ENCODE results near the gene TRMT61B. TPM values are rescaled to one million over a fixed set of nuclear protein-coding genes. Genes with fewer than 3 reads are reported as not detected.

TRMT61B gene
- total RNA-seq, 4 donors from 2014 or later: 1.4 to 7.0 (median 6.0) TPM; not detected in 1

GRCh38 chr2:28871620-28872019 lies 1.5 kb upstream of the TRMT61B start:
- no peaks in the 10 kb centered on the region for H3K9me3 ChIP-seq
- H3K36me3 ChIP-seq: no peaks in the 10 kb centered on the region
- DNase-seq: no peak
- in situ Hi-C loops (cut with MboI; ENCODE audit: low pct_ligation_motif_present in 1 of 4, low pct_unique_long_range_greater_than_20kb in 1 of 4, low sequenced_read_pairs in 3 of 4) (no loop called here), intact Hi-C loops (cut with DNase I; ENCODE audit: low total_unique reads) (no loop called here)
- no peak overlapping the region for H3K27ac ChIP-seq
- 82 to 86% methylated on average over 2 to 3 of the region's 3 CpGs for WGBS, 2 donors (ENCODE audit: low coverage in 1 of 2)
- no peak overlapping the region for H3K4me3 ChIP-seq
- TF ChIP-seq CTCF (IDR thresholded peaks at IDR 0.05) (no peak), POLR2A (IDR thresholded peaks at IDR 0.05) (no peak), POLR2AphosphoS5 (IDR thresholded peaks at IDR 0.05) (no peak), EP300 (IDR thresholded peaks at IDR 0.05; ENCODE audit: low read depth) (no peak)
- peaks cover 10% of the 10 kb centered on the region for H3K27me3 ChIP-seq
- peaks cover 14 to 32% (median 27%) of the 10 kb centered on the region in 4 donors for H3K4me1 ChIP-seq

GRCh38 chr2:28869494-28870145 lies 489 bp downstream of the TRMT61B start:
- WGBS, 2 donors (ENCODE audit: low coverage in 1 of 2): 1 to 2% methylated on average over 7 to 29 of the region's 29 CpGs
- no peaks in the 10 kb centered on the region for H3K36me3 ChIP-seq
- TF ChIP-seq CTCF (IDR thresholded peaks at IDR 0.05) (no peak), POLR2AphosphoS5 (IDR thresholded peaks at IDR 0.05) (no peak), POLR2A (IDR thresholded peaks at IDR 0.05) (no peak), EP300 (IDR thresholded peaks at IDR 0.05; ENCODE audit: low read depth) (no peak)
- DNase-seq: peak; percentile 28
- no peaks in the 10 kb centered on the region for H3K9me3 ChIP-seq
- H3K4me3 ChIP-seq: peak overlapping the region; percentile 66 to 93 (median 82)
- H3K27me3 ChIP-seq: no peaks in the 10 kb centered on the region
- peak overlapping the region; percentile 77 to 88 (median 82) for H3K27ac ChIP-seq
- in situ Hi-C loops (cut with MboI; ENCODE audit: low pct_ligation_motif_present in 1 of 4, low pct_unique_long_range_greater_than_20kb in 1 of 4, low sequenced_read_pairs in 3 of 4): no loop called here
- intact Hi-C loops (cut with DNase I; ENCODE audit: low total_unique reads): no loop called here
- H3K4me1 ChIP-seq: peaks cover 14 to 37% (median 27%) of the 10 kb centered on the region in 4 donors

GRCh38 chr2:28868611-28869010 lies 1.5 kb downstream of the TRMT61B start:
- Histone ChIP-seq H3K27ac (no peak overlapping the region), H3K9me3 (no peaks in the 10 kb centered on the region), H3K4me1 (peaks cover 14 to 37% (median 27%) of the 10 kb centered on the region in 4 donors), H3K27me3 (no peaks in the 10 kb centered on the region), H3K36me3 (no peaks in the 10 kb centered on the region), H3K4me3 (peak overlapping the region in 1 of 4 donors; percentile 86)
- 74 to 79% methylated on average over 7 to 12 of the region's 12 CpGs for WGBS, 2 donors (ENCODE audit: low coverage in 1 of 2)
- no peak for TF ChIP-seq POLR2A (IDR thresholded peaks at IDR 0.05)
- DNase-seq: no peak
- in situ Hi-C loops (cut with MboI; ENCODE audit: low pct_ligation_motif_present in 1 of 4, low pct_unique_long_range_greater_than_20kb in 1 of 4, low sequenced_read_pairs in 3 of 4): no loop called here
- intact Hi-C loops (cut with DNase I; ENCODE audit: low total_unique reads): no loop called here

- Histone ChIP-seq H3K4me1 (no peaks in the 10 kb centered on the region), H3K4me3 (no peak overlapping the region), H3K36me3 (peaks cover 0 to 7% (median 0%) of the 10 kb centered on the region in 4 donors), H3K9me3 (no peaks in the 10 kb centered on the region), H3K27ac (no peak overlapping the region), H3K27me3 (no peaks in the 10 kb centered on the region)
- in situ Hi-C loops (cut with MboI; ENCODE audit: low pct_ligation_motif_present in 1 of 4, low pct_unique_long_range_greater_than_20kb in 1 of 4, low sequenced_read_pairs in 3 of 4) (no loop called here), intact Hi-C loops (cut with DNase I; ENCODE audit: low total_unique reads) (no loop called here)
- TF ChIP-seq CTCF (IDR thresholded peaks at IDR 0.05) (no peak), POLR2A (IDR thresholded peaks at IDR 0.05) (no peak)
- no peak for DNase-seq
Observed at GRCh38 chr2:28855977-28856376, 14.1 kb downstream of the TRMT61B start.

- in situ Hi-C loops (cut with MboI; ENCODE audit: low pct_ligation_motif_present in 1 of 4, low pct_unique_long_range_greater_than_20kb in 1 of 4, low sequenced_read_pairs in 3 of 4) (no loop called here), intact Hi-C loops (cut with DNase I; ENCODE audit: low total_unique reads) (no loop called here)
- Histone ChIP-seq H3K9me3 (no peaks in the 10 kb centered on the region), H3K4me1 (no peaks in the 10 kb centered on the region), H3K27ac (no peak overlapping the region), H3K36me3 (no peaks in the 10 kb centered on the region), H3K27me3 (no peaks in the 10 kb centered on the region), H3K4me3 (no peak overlapping the region)
- DNase-seq: no peak
- TF ChIP-seq POLR2AphosphoS5 (IDR thresholded peaks at IDR 0.05): no peak
- no peak for TF ChIP-seq EP300 (IDR thresholded peaks at IDR 0.05; ENCODE audit: low read depth)
- no peak for TF ChIP-seq CTCF (IDR thresholded peaks at IDR 0.05)
- no peak for TF ChIP-seq POLR2A (IDR thresholded peaks at IDR 0.05)
- 80 to 90% methylated on average over 1 of the region's 1 CpG for WGBS, 2 donors (ENCODE audit: low coverage in 1 of 2)
Observed at GRCh38 chr2:28855193-28855592, 14.9 kb downstream of the TRMT61B start.

Measured in transverse colon (tissue), 4 donors.